B cell (primary cell): ENCODE results near the gene RAPGEF1. TPM values are rescaled to one million over a fixed set of nuclear protein-coding genes. Genes with fewer than 3 reads are reported as not detected.
"Not testable (repeated sequence)": the region's sequence is repeated elsewhere in the genome, so short reads cannot be mapped to it uniquely, and the experiment has no call there.

Source experiments
- ATAC-seq: fragments of 200-7000 bp; cut with Tn5 transposase; one replicate; pipeline ENCODE4 v1.10.0; 2021; ENCODE audit warnings: low read depth, mild to moderate bottlenecking, moderate number of reproducible peaks, moderate library complexity
- CTCF ChIA-PET: fragments of 350-600 bp; sonication (Branson Sonifier 250); formaldehyde crosslinking; loops from one replicate; lab custom pipeline; 2021; ENCODE audit warnings: antibody characterized with exemption, inconsistent platforms; lab: Charles Lee
- POLR2A ChIA-PET: fragments of 350-600 bp; sonication (Branson Sonifier 250); formaldehyde crosslinking; loops from one replicate; lab custom pipeline; 2021; ENCODE audit warnings: antibody characterized with exemption; lab: Charles Lee
- DNase-seq: peaks from one replicate; pipeline ENCODE4 v3.0.0; 2013
- H2AFZ ChIP-seq: 2 replicates; pipeline ENCODE4 v1.6.1; 2012; ENCODE audit warnings: mild to moderate bottlenecking, low read depth, low read length; ENCODE audit not compliant: insufficient read depth, poor library complexity, severe bottlenecking
- H3K27ac ChIP-seq, 2 donors: 1 replicate in 1 of 2; 2 replicates in 1 of 2; pipeline ENCODE4 v1.5.1; 2012 to 2013; ENCODE audit warnings: low read length in 2 of 2, mild to moderate bottlenecking in 2 of 2, moderate library complexity in 1 of 2
- H3K27me3 ChIP-seq, 4 experiments: fragments of 200-600 bp in 1 of 4; sonication (generic) in 1 of 4; replicated peaks in 1 of 4; 1 replicate in 2 of 4; 2 replicates in 2 of 4; pipeline versions ENCODE4 v1.6.1 to v1.7.0; 2013 to 2016; ENCODE audit warnings: low read length in 3 of 4, mild to moderate bottlenecking in 2 of 4, mixed read lengths in 1 of 4, moderate library complexity in 1 of 4; ENCODE audit not compliant: insufficient read depth in 4 of 4, control insufficient read depth in 3 of 4; ENCODE audit errors: control extremely low read depth in 1 of 4
- H3K36me3 ChIP-seq, 2 experiments: replicated peaks in 1 of 2; 1 replicate in 1 of 2; 2 replicates in 1 of 2; pipeline versions ENCODE4 v1.6.1 to v1.7.1; 2013; ENCODE audit warnings: low read length in 1 of 2; ENCODE audit not compliant: insufficient read depth in 2 of 2, control insufficient read depth in 1 of 2; ENCODE audit errors: control extremely low read depth in 1 of 2, extremely low read depth in 1 of 2
- H3K4me1 ChIP-seq, 2 donors: fragments of 200-600 bp in 1 of 2; sonication (generic) in 1 of 2; 1 replicate in 1 of 2; 2 replicates in 1 of 2; pipeline versions ENCODE4 v1.5.1 to v1.6.1; 2013 to 2017; ENCODE audit warnings: low read length in 2 of 2; ENCODE audit not compliant: control insufficient read depth in 2 of 2, insufficient read depth in 2 of 2
- H3K4me2 ChIP-seq: replicated peaks from 2 replicates; pipeline ENCODE3; 2012; ENCODE audit warnings: mild to moderate bottlenecking, low read depth, low read length; ENCODE audit not compliant: poor library complexity, severe bottlenecking
- H3K4me3 ChIP-seq, 5 experiments: fragments of 200-600 bp in 1 of 5; sonication (generic) in 1 of 5; 1 replicate in 3 of 5; 2 replicates in 2 of 5; pipeline versions ENCODE4 v1.5.1 to v1.7.0; 2011 to 2016; ENCODE audit warnings: low read length in 4 of 5, mild to moderate bottlenecking in 4 of 5, low read depth in 2 of 5, control low read depth in 1 of 5, moderate library complexity in 1 of 5; ENCODE audit not compliant: insufficient read depth in 1 of 5; ENCODE audit errors: control extremely low read depth in 1 of 5, extremely low read depth in 1 of 5
- H3K79me2 ChIP-seq: fragments of 200-600 bp; sonication (generic); one replicate; pipeline ENCODE4 v1.6.0; 2016; ENCODE audit warnings: low read length; ENCODE audit not compliant: control insufficient read depth, insufficient read depth
- H3K9ac ChIP-seq: fragments of 200-600 bp; sonication (generic); 2 replicates; pipeline ENCODE4 v1.6.1; 2017; ENCODE audit warnings: mild to moderate bottlenecking, low read length, moderate library complexity
- H3K9me3 ChIP-seq, 3 donors: one replicate each; pipeline versions ENCODE4 v1.6.1 to v1.7.1; 2013; ENCODE audit warnings: low read length in 2 of 3; ENCODE audit not compliant: control insufficient read depth in 2 of 3, insufficient read depth in 1 of 3; ENCODE audit errors: control extremely low read depth in 1 of 3
- H4K20me1 ChIP-seq: 2 replicates; pipeline ENCODE4 v1.6.0; 2012; ENCODE audit warnings: mild to moderate bottlenecking, low read length; ENCODE audit not compliant: insufficient read depth, control insufficient read depth, poor library complexity, severe bottlenecking
- H3K27ac Mint-ChIP-seq: one replicate; pipeline ENCODE4 v1.8.0; 2021; ENCODE audit warnings: mixed read lengths
- H3K27me3 Mint-ChIP-seq: one replicate; pipeline ENCODE4 v1.8.0; 2021; ENCODE audit warnings: mixed read lengths
- H3K4me1 Mint-ChIP-seq: one replicate; pipeline ENCODE4 v1.8.0; 2021; ENCODE audit warnings: mixed read lengths
- H3K4me3 Mint-ChIP-seq: one replicate; pipeline ENCODE4 v1.8.0; 2021; ENCODE audit warnings: mixed read lengths
- H3K9me3 Mint-ChIP-seq: one replicate; pipeline ENCODE4 v1.8.0; 2022; ENCODE audit warnings: mixed read lengths; ENCODE audit not compliant: insufficient read depth
- CTCF ChIP-seq: fragments of 200-600 bp; IDR thresholded peaks from one replicate; pipeline ENCODE4 v1.8.0; 2022; ENCODE audit warnings: antibody characterized with exemption, mild to moderate bottlenecking
- EZH2 ChIP-seq: IDR thresholded peaks from 2 replicates; pipeline ENCODE4 v1.6.1; 2012; ENCODE audit warnings: borderline replicate concordance, low read depth, mild to moderate bottlenecking, moderate library complexity, low read length; ENCODE audit not compliant: insufficient read depth, poor library complexity, severe bottlenecking
- WGBS: methylation state at CpG from one replicate; pipeline ENCODE4 v1.1.5; 2013; ENCODE audit warnings: missing lambda C conversion rate; ENCODE audit not compliant: insufficient coverage; 5-methylcytosine and 5-hydroxymethylcytosine counted together
- intact Hi-C: fragments of 100-400 bp; cut with micrococcal nuclease; formaldehyde crosslinking; loops from one replicate; pipeline ENCODE4 v1.10.0; 2022
- polyA plus RNA-seq: library from polyadenylated mRNA; depleted of rRNA; stranded (reverse); fragments of >200 nt; gene quantifications from 2 replicates; pipeline ENCODE4 v1.2.3, GENCODE V29; 2012
- total RNA-seq, 2 donors: library from RNA; stranded (reverse); fragments of 120-200 nt in 1 of 2; gene quantifications; 1 replicate in 1 of 2; 2 replicates in 1 of 2; pipeline versions ENCODE4 v1.2.3 to v1.2.4, GENCODE V29; 2013 to 2022

RAPGEF1 gene
- total and polyA plus RNA-seq, 2 donors (not counting 1 experiment from before 2014, with no cell fraction given) = 134 to 447 TPM

GRCh38 chr9:131755541-131756198 is 15.8 kb upstream of the RAPGEF1 start:
- Mint-ChIP-seq H3K4me3 (no peak overlapping the region), H3K9me3 (no peaks in the 10 kb centered on the region), H3K27ac (peak overlapping the region; percentile 70), H3K4me1 (peaks cover 8% of the 10 kb centered on the region), H3K27me3 (peaks cover 7% of the 10 kb centered on the region)
- intact Hi-C loops = no loop called here
- 31% methylated on average over 6 of the region's 13 CpGs for WGBS
- ATAC-seq (peak; percentile 100), DNase-seq (peak; percentile 90)
- no peaks in the 10 kb centered on the region for H3K9me3 ChIP-seq
- POLR2A ChIA-PET = interaction anchor here (0.5 to 0.7 kb wide), 3 partner anchors 172 to 1192 kb away, joined by 3 to 6 read pairs (median 5); no protein-coding TSS in a partner anchor
- CTCF ChIA-PET = interaction anchor here (0.6 to 8.1 kb wide), 10 partner anchors 8 to 513 kb away, joined by 3 to 43 read pairs (median 4); partner anchors contain the start of gene RAPGEF1
- H3K27ac ChIP-seq = no peak overlapping the region
- no peaks in the 10 kb centered on the region for H3K36me3 ChIP-seq
- H3K27me3 ChIP-seq = peaks cover 0 to 7% (median 2%) of the 10 kb centered on the region in 4 experiments
- peak overlapping the region; percentile 28 for H3K4me2 ChIP-seq
- H3K9ac ChIP-seq = no peak overlapping the region
- H2AFZ ChIP-seq = no peak overlapping the region
- TF ChIP-seq CTCF (peak; percentile 83), EZH2 (no peak)
- H4K20me1 ChIP-seq = no peaks in the 10 kb centered on the region
- no peak overlapping the region for H3K4me3 ChIP-seq
- no peaks in the 10 kb centered on the region for H3K79me2 ChIP-seq
- peaks cover 6 to 8% of the 10 kb centered on the region in 2 donors for H3K4me1 ChIP-seq

GRCh38 chr9:131754846-131755245 is 15.0 kb upstream of the RAPGEF1 start:
- Mint-ChIP-seq H3K9me3 (no peaks in the 10 kb centered on the region), H3K4me1 (peaks cover 8% of the 10 kb centered on the region), H3K4me3 (no peak overlapping the region), H3K27ac (no peak overlapping the region), H3K27me3 (peaks cover 7% of the 10 kb centered on the region)
- H3K27ac ChIP-seq = no peak overlapping the region
- H4K20me1 ChIP-seq = no peaks in the 10 kb centered on the region
- ChIA-PET CTCF (interaction anchor here (1.0 to 1.4 kb wide), 4 partner anchors 9 to 504 kb away, joined by 3 to 5 read pairs (median 3); partner anchors contain the start of gene RAPGEF1), POLR2A (no interaction called here)
- H3K4me3 ChIP-seq = no peak overlapping the region
- H3K9ac ChIP-seq = no peak overlapping the region
- intact Hi-C loops = no loop called here
- ATAC-seq (no peak), DNase-seq (no peak)
- H2AFZ ChIP-seq = no peak overlapping the region
- no peaks in the 10 kb centered on the region for H3K79me2 ChIP-seq
- peaks cover 6 to 8% of the 10 kb centered on the region in 2 donors for H3K4me1 ChIP-seq
- 83% methylated on average over 3 of the region's 6 CpGs for WGBS
- no peak overlapping the region for H3K4me2 ChIP-seq
- H3K36me3 ChIP-seq = no peaks in the 10 kb centered on the region
- peaks cover 0 to 7% (median 2%) of the 10 kb centered on the region in 4 experiments for H3K27me3 ChIP-seq
- H3K9me3 ChIP-seq = no peaks in the 10 kb centered on the region
- TF ChIP-seq EZH2 (no peak), CTCF (no peak)

GRCh38 chr9:131753751-131754150 is 13.9 kb upstream of the RAPGEF1 start:
- POLR2A ChIA-PET = interaction anchor here (0.6 kb wide), 1 partner anchor 1243 kb away, joined by 3 read pairs; no protein-coding TSS in a partner anchor
- intact Hi-C loops, ATAC-seq: not testable (repeated sequence)

More at GRCh38 chr9:131753751-131754150, 13.9 kb upstream of the RAPGEF1 start:
- not testable (repeated sequence) for H3K27me3 Mint-ChIP-seq, DNase-seq, H3K27me3 ChIP-seq, H3K4me1 Mint-ChIP-seq, H3K4me3 Mint-ChIP-seq, H3K4me3 ChIP-seq, H3K4me2 ChIP-seq, H3K36me3 ChIP-seq, H3K4me1 ChIP-seq, H3K9me3 Mint-ChIP-seq, H3K27ac ChIP-seq, H3K27ac Mint-ChIP-seq, H3K79me2 ChIP-seq, H4K20me1 ChIP-seq, H3K9ac ChIP-seq, H2AFZ ChIP-seq, H3K9me3 ChIP-seq
- CTCF ChIA-PET = interaction anchor here (1.2 to 1.5 kb wide), 3 partner anchors 9 to 505 kb away, joined by 3 read pairs; no protein-coding TSS in a partner anchor
- WGBS = 93% methylated on average over 3 of the region's 9 CpGs
